H9 (cell line): ENCODE data around the gene FAR1. TPM values are rescaled to one million over a fixed set of nuclear protein-coding genes. Genes with fewer than 3 reads are reported as not detected.
"Not testable (repeated sequence)": the region's sequence is repeated elsewhere in the genome, so short reads cannot be mapped to it uniquely, and the experiment has no call there.

Source experiments
- DNase-seq: peaks from one replicate; pipeline ENCODE4 v3.0.0-alpha.2; 2017
- H2AFZ ChIP-seq: one replicate; pipeline ENCODE4 v1.6.1; 2013; ENCODE audit warnings: mild to moderate bottlenecking, low read length, control low read depth, moderate library complexity
- H2AK5ac ChIP-seq: 2 replicates; pipeline ENCODE4 v1.6.1; 2013; ENCODE audit warnings: low read length, control low read depth, mixed read lengths; ENCODE audit not compliant: insufficient read length
- H2BK120ac ChIP-seq: one replicate; pipeline ENCODE4 v1.6.1; 2013; ENCODE audit warnings: low read depth, mild to moderate bottlenecking, low read length, control low read depth, inconsistent platforms; ENCODE audit not compliant: poor library complexity, severe bottlenecking
- H2BK12ac ChIP-seq: 2 replicates; pipeline ENCODE4 v1.6.1; 2013; ENCODE audit warnings: low read length, control low read depth, mixed read lengths, low read depth; ENCODE audit not compliant: insufficient read length
- H2BK15ac ChIP-seq: 2 replicates; pipeline ENCODE4 v1.6.1; 2013; ENCODE audit warnings: low read depth, low read length, control low read depth
- H2BK20ac ChIP-seq: one replicate; pipeline ENCODE4 v1.6.1; 2013; ENCODE audit warnings: low read depth, mild to moderate bottlenecking, low read length, control low read depth, inconsistent platforms; ENCODE audit not compliant: poor library complexity, severe bottlenecking
- H2BK5ac ChIP-seq: 2 replicates; pipeline ENCODE4 v1.6.1; 2013; ENCODE audit warnings: low read length, control low read depth, mixed read lengths; ENCODE audit not compliant: insufficient read length
- H3K14ac ChIP-seq: 2 replicates; pipeline ENCODE4 v1.6.1; 2013; ENCODE audit warnings: low read length, control low read depth; ENCODE audit not compliant: insufficient read depth
- H3K18ac ChIP-seq: 2 replicates; pipeline ENCODE4 v1.6.1; 2013; ENCODE audit warnings: low read depth, mild to moderate bottlenecking, mixed read lengths, low read length, control low read depth; ENCODE audit not compliant: insufficient read length
- H3K23ac ChIP-seq: 2 replicates; pipeline ENCODE4 v1.6.1; 2013; ENCODE audit warnings: low read length, control low read depth, mixed read lengths, low read depth; ENCODE audit not compliant: insufficient read length
- H3K23me2 ChIP-seq: 2 replicates; pipeline ENCODE4 v1.6.1; 2013; ENCODE audit warnings: low read depth, mild to moderate bottlenecking, mixed read lengths, low read length, control low read depth; ENCODE audit not compliant: insufficient read length, poor library complexity, severe bottlenecking
- H3K27ac ChIP-seq: 2 replicates; pipeline ENCODE4 v1.5.1; 2013; ENCODE audit warnings: low read length, control low read depth, mixed read lengths, low read depth; ENCODE audit not compliant: insufficient read length
- H3K27me3 ChIP-seq: 2 replicates; pipeline ENCODE4 v1.6.1; 2013; ENCODE audit warnings: low read length, control low read depth, inconsistent platforms; ENCODE audit not compliant: insufficient read depth
- H3K4ac ChIP-seq: 2 replicates; pipeline ENCODE4 v1.6.1; 2013; ENCODE audit warnings: low read depth, mild to moderate bottlenecking, control low read depth, inconsistent platforms, low read length, moderate library complexity
- H3K4me1 ChIP-seq: 2 replicates; pipeline ENCODE4 v1.6.1; 2013; ENCODE audit warnings: low read length, control low read depth, inconsistent platforms; ENCODE audit not compliant: insufficient read depth
- H3K4me2 ChIP-seq: 2 replicates; pipeline ENCODE4 v1.6.1; 2013; ENCODE audit warnings: low read length, control low read depth, mixed read lengths; ENCODE audit not compliant: insufficient read length, insufficient read depth
- H3K56ac ChIP-seq: 2 replicates; pipeline ENCODE4 v1.6.1; 2013; ENCODE audit warnings: low read depth, mild to moderate bottlenecking, mixed read lengths, low read length, control low read depth; ENCODE audit not compliant: insufficient read length
- H3K79me1 ChIP-seq: 2 replicates; pipeline ENCODE4 v1.6.1; 2013; ENCODE audit warnings: low read depth, mild to moderate bottlenecking, moderate library complexity, low read length, control low read depth, inconsistent platforms; ENCODE audit not compliant: insufficient read depth, poor library complexity, severe bottlenecking
- H3K79me2 ChIP-seq: 2 replicates; pipeline ENCODE4 v1.6.1; 2013; ENCODE audit warnings: low read length, control low read depth, inconsistent platforms; ENCODE audit not compliant: insufficient read depth
- H3K9ac ChIP-seq: 2 replicates; pipeline ENCODE4 v1.6.1; 2013; ENCODE audit warnings: low read length, control low read depth, mixed read lengths; ENCODE audit not compliant: insufficient read length; ENCODE audit errors: extremely low read depth
- H3K9me3 ChIP-seq: one replicate; pipeline ENCODE4 v1.6.1; 2013; ENCODE audit warnings: low read depth, low read length, inconsistent platforms; ENCODE audit not compliant: control insufficient read depth
- H3T11ph ChIP-seq: one replicate; pipeline ENCODE4 v1.6.1; 2013; ENCODE audit warnings: mild to moderate bottlenecking, low read length, control low read depth, inconsistent platforms
- H4K20me1 ChIP-seq: one replicate; pipeline ENCODE4 v1.6.1; 2013; ENCODE audit not compliant: control insufficient read depth, insufficient read length, insufficient read depth
- H4K5ac ChIP-seq: 2 replicates; pipeline ENCODE4 v1.6.1; 2013; ENCODE audit warnings: low read depth, mild to moderate bottlenecking, mixed read lengths, low read length, control low read depth; ENCODE audit not compliant: insufficient read length
- H4K8ac ChIP-seq: replicated peaks from 2 replicates; pipeline ENCODE4 v1.6.1; 2013; ENCODE audit warnings: low read length, control low read depth, mixed read lengths, low read depth; ENCODE audit not compliant: insufficient read length
- H4K91ac ChIP-seq: 2 replicates; pipeline ENCODE4 v1.6.1; 2013; ENCODE audit warnings: low read depth, mild to moderate bottlenecking, moderate library complexity, mixed read lengths, low read length, control low read depth; ENCODE audit not compliant: insufficient read length
- H3K27ac Mint-ChIP-seq, 3 experiments: 2 replicates in 2 of 3; 3 replicates in 1 of 3; pipeline ENCODE4 v1.8.0; 2020 to 2021; ENCODE audit warnings: mixed read lengths in 3 of 3, mild to moderate bottlenecking in 1 of 3, moderate library complexity in 1 of 3
- H3K27me3 Mint-ChIP-seq: 2 replicates; pipeline ENCODE4 v1.8.0; 2021; ENCODE audit warnings: low read depth, mild to moderate bottlenecking, moderate library complexity, mixed read lengths
- H3K36me3 Mint-ChIP-seq, 3 experiments: 2 replicates in 2 of 3; 3 replicates in 1 of 3; pipeline ENCODE4 v1.8.0; 2020 to 2021; ENCODE audit warnings: low read depth in 3 of 3, mixed read lengths in 3 of 3; ENCODE audit not compliant: insufficient read depth in 1 of 3
- H3K4me1 Mint-ChIP-seq, 2 experiments: 2 replicates each; pipeline ENCODE4 v1.8.0; 2020; ENCODE audit warnings: mixed read lengths in 2 of 2
- H3K4me3 Mint-ChIP-seq, 2 experiments: 2 replicates in 1 of 2; 3 replicates in 1 of 2; pipeline ENCODE4 v1.8.0; 2020 to 2021; ENCODE audit warnings: mild to moderate bottlenecking in 2 of 2, mixed read lengths in 2 of 2, moderate library complexity in 1 of 2
- H3K9me3 Mint-ChIP-seq, 2 experiments: 2 replicates in 1 of 2; 3 replicates in 1 of 2; pipeline ENCODE4 v1.8.0; 2020; ENCODE audit warnings: mild to moderate bottlenecking in 2 of 2, mixed read lengths in 2 of 2, moderate library complexity in 1 of 2
- CTCF ChIP-seq: fragments of 200-600 bp; sonication (generic); conservative IDR thresholded peaks from 3 replicates; pipeline ENCODE4 v1.8.0; 2021; ENCODE audit warnings: antibody characterized with exemption, mild to moderate bottlenecking
- WGBS: extraction: QIAGEN DNeasy Blood & Tissue Kit; methylation state at CpG from one replicate; pipeline ENCODE4 v1.1.7; 2013; ENCODE audit warnings: missing lambda C conversion rate, low lambda C conversion rate, mixed read lengths; ENCODE audit not compliant: insufficient read length; ENCODE audit errors: extremely low coverage; 5-methylcytosine and 5-hydroxymethylcytosine counted together
- total RNA-seq: library from RNA; stranded (reverse); gene quantifications from 2 replicates; pipeline ENCODE4 v1.2.1, GENCODE V29; 2021

Gene FAR1
- total RNA-seq, 1 experiment from 2014 or later = 72.5 TPM

GRCh38 chr11:13620063-13620462, 48.4 kb upstream of the FAR1 start:
- WGBS = no CpG with 5 or more reads among the region's 2 CpGs
- no peak overlapping the region for H3K9ac ChIP-seq
- Mint-ChIP-seq H3K27me3 (peaks cover under 1% of the 10 kb centered on the region; the same call in 1 of the 2 replicates), H3K4me3 (no peak overlapping the region), H3K4me1 (peaks cover 4 to 5% of the 10 kb centered on the region in 2 experiments; a peak in 1 of 4 replicates), H3K36me3 (peaks cover 2 to 10% (median 8%) of the 10 kb centered on the region in 3 experiments; a peak in 5 of 7 replicates), H3K27ac (no peak overlapping the region; a peak in 2 of 7 replicates), H3K9me3 (peaks cover 17 to 25% of the 10 kb centered on the region in 2 experiments)
- no peak overlapping the region for H4K8ac ChIP-seq
- H2BK15ac ChIP-seq = no peak overlapping the region
- H3K23ac ChIP-seq = no peak overlapping the region
- H3K23me2 ChIP-seq = no peaks in the 10 kb centered on the region
- H3K18ac ChIP-seq = no peak overlapping the region
- no peak overlapping the region for H4K5ac ChIP-seq
- DNase-seq = no peak
- no peak overlapping the region for H3K56ac ChIP-seq
- H2AFZ ChIP-seq = no peak overlapping the region
- no peak overlapping the region; the same call in 1 of the 2 replicates for H3K14ac ChIP-seq
- TF ChIP-seq CTCF = no peak
- no peak overlapping the region for H2BK12ac ChIP-seq
- H4K20me1 ChIP-seq = no peaks in the 10 kb centered on the region
- no peaks in the 10 kb centered on the region for H3K79me1 ChIP-seq
- H3K27ac ChIP-seq = no peak overlapping the region
- H2AK5ac ChIP-seq = no peak overlapping the region
- H2BK120ac ChIP-seq = no peak overlapping the region
- H3K9me3 ChIP-seq = no peaks in the 10 kb centered on the region
- no peak overlapping the region for H4K91ac ChIP-seq
- no peak overlapping the region for H3T11ph ChIP-seq
- H3K4me1 ChIP-seq = no peaks in the 10 kb centered on the region
- no peak overlapping the region for H3K4me2 ChIP-seq
- no peak overlapping the region for H3K4ac ChIP-seq
- no peaks in the 10 kb centered on the region for H3K27me3 ChIP-seq
- H3K79me2 ChIP-seq = no peaks in the 10 kb centered on the region
- no peak overlapping the region for H2BK5ac ChIP-seq
- no peak overlapping the region for H2BK20ac ChIP-seq

- not testable (repeated sequence) for H4K20me1 ChIP-seq, H2BK12ac ChIP-seq, H3K23ac ChIP-seq, H2BK20ac ChIP-seq, H3K18ac ChIP-seq, H3T11ph ChIP-seq, H2BK5ac ChIP-seq, H4K8ac ChIP-seq, H3K4me3 Mint-ChIP-seq, H3K14ac ChIP-seq, H3K4me1 Mint-ChIP-seq, H3K27me3 Mint-ChIP-seq, H2BK15ac ChIP-seq, H3K79me2 ChIP-seq, H4K91ac ChIP-seq, H3K9ac ChIP-seq, H4K5ac ChIP-seq, H2AFZ ChIP-seq, H3K79me1 ChIP-seq, DNase-seq, H3K4ac ChIP-seq, H3K27ac ChIP-seq, H3K27me3 ChIP-seq, H2AK5ac ChIP-seq, H3K56ac ChIP-seq, H2BK120ac ChIP-seq, H3K4me1 ChIP-seq, H3K27ac Mint-ChIP-seq, H3K4me2 ChIP-seq, H3K9me3 ChIP-seq, H3K23me2 ChIP-seq
- no CpG with 5 or more reads among the region's 3 CpGs for WGBS
- Mint-ChIP-seq H3K9me3 (peaks cover 22 to 31% of the 10 kb centered on the region in 2 experiments), H3K36me3 (peaks cover 0 to 14% (median 2%) of the 10 kb centered on the region in 3 experiments; a peak in 1 of 7 replicates)
These were observed 41.6 kb upstream of the FAR1 start for GRCh38 chr11:13626818-13627217.
